T follicular helper cell (primary cell): ENCODE measurements around the gene TNFRSF14.
"Not testable (repeated sequence)": the region's sequence is repeated elsewhere in the genome, so short reads cannot be mapped to it uniquely, and the experiment has no call there.

Source experiments
- DNase-seq: peaks from one replicate; pipeline ENCODE4 v3.0.0-alpha.2; 2020; ENCODE audit warnings: low read depth

TNFRSF14 gene

GRCh38 chr1:2539312-2539907 is 16.8 kb upstream of the TNFRSF14 start:
- DNase-seq, result no peak

- DNase-seq, result no peak
These were observed 15.2 kb upstream of the TNFRSF14 start for GRCh38 chr1:2540816-2541492.

- DNase-seq, result no peak
These were observed 14.4 kb upstream of the TNFRSF14 start for GRCh38 chr1:2541619-2542245.

- no peak for DNase-seq
These were observed 13.8 kb upstream of the TNFRSF14 start for GRCh38 chr1:2542246-2542915.

DNA sequence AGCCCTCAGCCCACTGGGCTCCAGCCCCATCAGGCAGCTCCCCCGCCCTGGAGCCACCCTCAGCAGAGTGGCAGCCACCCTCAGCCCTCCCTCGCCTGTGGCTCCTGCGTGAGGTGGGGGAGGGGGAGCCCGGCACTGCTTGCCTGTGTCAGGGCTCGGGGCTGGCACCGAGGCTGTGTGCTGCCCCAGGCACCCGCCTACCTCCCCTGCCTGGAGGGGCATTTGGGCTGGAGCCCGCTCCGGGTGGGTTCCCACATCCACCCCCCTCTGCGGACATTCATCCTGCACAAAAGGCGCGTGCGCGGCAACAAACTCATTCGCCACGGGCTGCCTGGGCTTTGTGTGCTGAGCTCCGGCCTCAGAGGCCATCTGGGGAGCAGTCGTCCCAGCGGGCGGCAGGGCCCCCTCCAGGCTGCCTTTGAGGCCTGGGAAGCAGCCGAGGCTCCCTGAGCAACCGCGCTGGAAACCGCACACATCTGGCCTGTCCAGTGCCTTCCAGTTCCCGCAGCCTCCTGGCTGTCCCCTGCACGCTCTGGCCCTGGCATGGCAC is 12.6 kb upstream of the TNFRSF14 start:
- peak; percentile 43 for DNase-seq

DNA sequence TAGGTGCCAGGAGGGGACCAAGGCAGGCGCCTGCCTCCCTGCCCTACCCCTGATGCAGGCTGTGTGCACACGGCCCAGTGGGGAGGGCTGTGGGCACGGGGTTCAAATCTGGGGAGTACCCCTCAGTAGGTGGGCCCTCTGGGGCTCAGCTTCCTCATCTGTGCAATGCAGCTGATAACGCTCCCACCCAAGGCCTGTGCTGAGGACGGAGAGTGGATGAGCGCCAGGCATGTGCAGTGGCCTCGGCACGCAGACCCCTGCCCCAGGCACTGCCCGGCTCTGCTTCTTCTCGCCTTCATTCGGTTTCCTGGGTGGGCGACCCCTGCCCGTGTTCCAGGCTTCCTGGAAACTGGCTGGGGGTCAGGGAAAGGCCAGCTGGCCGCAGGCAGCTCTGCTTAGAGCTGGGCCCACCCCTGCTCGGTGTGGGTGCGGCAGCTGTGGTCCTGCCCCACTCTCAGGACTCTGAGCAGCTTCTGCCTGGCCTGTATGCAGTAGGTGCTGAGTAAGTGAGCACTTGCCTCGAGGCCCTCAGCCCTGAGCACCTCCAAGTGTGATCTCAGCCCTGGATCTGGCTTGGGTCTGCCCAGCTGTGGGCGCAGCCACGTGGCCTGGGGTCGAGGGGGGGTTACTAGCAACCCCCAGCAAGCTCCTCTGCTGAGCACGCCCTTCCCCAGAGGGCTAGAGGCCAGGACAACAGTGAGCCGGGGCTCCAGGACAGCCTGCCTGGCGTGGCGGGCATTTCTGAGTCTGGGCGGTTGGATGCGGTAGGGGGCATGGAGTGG is 11.9 kb upstream of the TNFRSF14 start:
- DNase-seq, result no peak

DNA sequence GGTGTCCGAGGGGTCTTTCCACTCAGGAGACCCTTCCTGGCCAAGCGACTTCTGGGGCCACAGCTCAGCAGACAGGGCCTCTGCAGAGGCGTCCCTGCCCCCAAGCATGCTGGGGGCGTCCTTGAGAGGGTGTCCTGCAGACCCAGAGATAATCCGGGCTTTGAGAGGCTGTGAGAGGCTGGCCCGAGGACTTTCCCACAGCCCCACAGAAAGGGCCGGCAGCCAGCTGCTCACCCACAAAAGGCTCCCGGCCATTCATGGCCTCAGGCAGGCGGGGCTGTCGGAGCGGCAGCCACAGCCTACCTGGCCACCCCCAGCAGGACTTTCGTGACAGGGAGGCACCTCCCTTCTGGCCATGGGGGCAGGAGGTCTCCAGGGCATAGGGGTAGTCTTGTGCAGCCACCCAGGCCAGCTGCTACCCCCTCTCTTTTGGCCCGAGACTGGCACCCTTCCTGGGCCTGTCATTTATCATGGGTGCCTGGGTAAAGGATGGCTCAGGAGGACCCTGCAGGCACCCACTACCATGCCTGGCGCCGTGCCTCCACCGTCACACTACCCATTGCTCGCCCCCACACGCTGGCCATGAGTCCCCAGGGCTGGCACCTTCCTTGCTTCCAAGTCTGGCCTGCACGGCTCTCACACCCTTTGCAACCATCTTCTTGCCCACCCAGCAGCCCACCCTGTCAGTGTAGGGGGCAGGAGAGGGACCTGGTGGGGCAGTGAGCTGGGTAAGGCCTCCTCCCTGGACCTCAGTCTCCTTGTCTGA is 11.1 kb upstream of the TNFRSF14 start:
- no peak for DNase-seq

GRCh38 chr1:2545754-2546514 is 10.2 kb upstream of the TNFRSF14 start:
- peak; percentile 83 for DNase-seq

GRCh38 chr1:2546515-2547209 is 9.5 kb upstream of the TNFRSF14 start:
- DNase-seq, result peak; percentile 81

- DNase-seq, result no peak
These were observed 8.7 kb upstream of the TNFRSF14 start for GRCh38 chr1:2547210-2548067.

DNA sequence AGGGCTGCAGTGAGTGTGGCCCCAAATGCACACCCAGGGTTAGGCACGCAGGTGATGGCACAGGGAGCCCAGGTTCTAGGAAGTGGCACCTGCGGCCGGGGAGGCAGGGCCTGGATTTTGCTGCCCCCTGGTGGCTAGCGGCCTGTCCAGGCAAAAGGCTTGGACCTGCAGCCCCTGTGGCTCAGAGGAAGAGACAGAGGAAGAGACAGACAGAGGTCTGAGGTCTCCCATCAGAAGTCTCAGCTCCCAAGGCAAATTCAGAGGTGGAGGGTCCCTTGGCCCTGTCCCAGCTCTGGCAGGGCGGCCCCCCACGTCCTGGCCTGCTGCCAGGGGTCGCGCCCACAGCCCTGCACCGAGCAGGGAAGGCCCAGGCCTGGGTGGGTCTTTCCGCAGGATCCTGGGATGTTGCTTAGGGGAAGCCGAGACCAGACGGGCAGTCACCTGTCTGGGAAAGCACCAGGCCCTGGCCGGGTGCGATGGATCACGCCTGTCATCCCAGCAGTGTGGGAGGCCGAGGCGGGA is 8.0 kb upstream of the TNFRSF14 start:
- DNase-seq, result peak; percentile 64

- DNase-seq, result not testable (repeated sequence)
These were observed 6.7 kb upstream of the TNFRSF14 start for GRCh38 chr1:2549367-2550029.

DNA sequence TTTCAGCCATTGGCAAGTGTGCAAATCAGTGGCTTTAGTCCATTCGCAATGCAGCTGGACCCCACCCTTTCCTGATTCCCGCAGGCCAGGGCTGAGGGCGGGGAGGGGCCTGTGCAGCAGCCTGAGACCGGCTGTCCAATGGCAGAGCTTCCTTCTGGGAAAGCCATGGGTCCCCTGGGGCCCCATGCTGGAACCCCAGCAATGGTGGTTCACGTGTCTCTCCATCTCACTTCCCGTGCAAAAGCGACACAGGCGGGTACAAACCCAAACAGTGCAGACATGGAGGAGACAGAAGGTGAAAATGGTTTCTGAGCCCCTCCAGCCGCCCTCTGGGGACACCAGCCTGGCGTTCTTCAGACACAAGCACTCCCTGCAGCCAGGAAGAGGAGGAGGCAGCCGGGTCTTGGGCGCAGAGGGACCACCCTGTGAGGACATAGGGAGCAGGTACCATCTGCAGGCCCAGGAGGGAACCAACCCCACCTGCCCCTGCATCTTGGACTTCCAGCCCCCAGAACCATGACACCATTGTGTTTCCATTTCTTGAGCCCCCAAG is 5.8 kb upstream of the TNFRSF14 start:
- DNase-seq, result not testable (repeated sequence)

DNA sequence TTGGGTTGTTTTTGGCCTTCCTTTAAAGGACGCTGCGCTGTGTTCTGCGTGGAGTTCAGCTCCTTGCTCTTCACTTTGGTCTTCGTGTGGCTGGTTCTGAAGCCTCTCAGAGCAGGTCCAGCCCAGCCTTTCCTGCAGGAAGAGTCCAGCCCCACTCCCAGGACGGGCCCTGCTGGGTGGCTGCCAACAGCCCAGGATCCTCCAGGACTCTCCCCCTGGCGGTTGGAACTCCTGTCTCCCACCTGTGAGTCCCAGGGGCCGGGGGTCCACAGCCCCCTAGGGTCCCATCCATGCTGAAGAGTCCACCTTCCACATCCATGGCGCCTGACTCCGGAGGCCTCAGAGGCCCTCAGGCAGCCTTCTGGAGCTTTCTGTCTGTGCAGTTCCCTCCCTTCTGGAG is 4.6 kb upstream of the TNFRSF14 start:
- DNase-seq, result not testable (repeated sequence)

- DNase-seq, result no peak
These were observed 4.0 kb upstream of the TNFRSF14 start for GRCh38 chr1:2552189-2552588.

GRCh38 chr1:2553076-2553475 is 3.1 kb upstream of the TNFRSF14 start:
- not testable (repeated sequence) for DNase-seq

- no peak for DNase-seq
These were observed 2.1 kb upstream of the TNFRSF14 start for GRCh38 chr1:2553871-2554620.
